Umbilical cord (tissue), 2 donors: Measurements from ENCODE around the gene TNFRSF8. TPM values are rescaled to one million over a fixed set of nuclear protein-coding genes. Genes with fewer than 3 reads are reported as not detected.

Source experiments
- DNase-seq: peaks from one replicate; pipeline ENCODE4 v3.0.0-alpha.2; 2015; ENCODE audit warnings: low spot score
- total RNA-seq: library from RNA; depleted of rRNA; stranded (reverse); fragments of >200 nt; gene quantifications from one replicate; pipeline ENCODE4 v1.2.3, GENCODE V29; 2014; ENCODE audit warnings: low replicate concordance; ENCODE audit not compliant: insufficient read depth

Gene TNFRSF8
- total RNA-seq, 1 donor from 2014 or later: 0.24 TPM

DNA sequence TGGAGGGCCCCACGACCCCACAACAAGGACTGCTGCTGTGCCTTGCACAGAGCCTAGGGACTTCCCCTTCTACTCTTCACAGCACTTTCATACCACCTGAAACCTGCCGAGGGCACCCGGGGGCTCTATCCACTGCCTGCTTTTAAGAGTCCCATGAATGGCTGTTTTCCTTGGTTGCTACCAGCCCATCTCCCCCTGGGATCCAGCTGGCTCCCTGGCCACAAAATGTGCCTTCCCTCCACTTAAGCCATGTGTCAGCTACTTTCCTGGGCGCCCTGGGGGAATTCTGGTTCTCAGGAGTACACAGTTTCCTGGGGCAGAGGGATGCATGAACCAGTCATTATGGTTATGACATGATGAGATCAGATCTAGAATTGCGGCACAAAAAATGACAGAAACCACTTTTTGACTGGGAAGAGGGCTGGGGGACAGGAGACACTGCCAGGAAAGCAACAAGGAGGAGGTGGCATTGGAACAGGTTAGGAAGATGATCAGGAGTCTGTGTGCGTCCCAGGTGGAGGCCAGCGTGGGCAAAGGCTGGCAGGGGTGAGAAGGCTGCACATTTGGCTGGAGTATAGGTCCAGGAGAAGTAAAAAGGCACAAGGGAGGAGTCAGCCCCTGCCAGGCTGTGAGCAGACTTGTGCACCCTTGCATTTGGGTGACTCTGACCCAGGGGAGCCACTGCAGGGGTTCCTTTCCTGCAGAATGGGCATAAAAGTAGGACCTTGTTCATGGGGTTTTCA, 3.2 kb upstream of the TNFRSF8 start:
- DNase-seq: no peak

GRCh38 chr1:12060500-12060899, 2.6 kb upstream of the TNFRSF8 start:
- no peak for DNase-seq

DNA sequence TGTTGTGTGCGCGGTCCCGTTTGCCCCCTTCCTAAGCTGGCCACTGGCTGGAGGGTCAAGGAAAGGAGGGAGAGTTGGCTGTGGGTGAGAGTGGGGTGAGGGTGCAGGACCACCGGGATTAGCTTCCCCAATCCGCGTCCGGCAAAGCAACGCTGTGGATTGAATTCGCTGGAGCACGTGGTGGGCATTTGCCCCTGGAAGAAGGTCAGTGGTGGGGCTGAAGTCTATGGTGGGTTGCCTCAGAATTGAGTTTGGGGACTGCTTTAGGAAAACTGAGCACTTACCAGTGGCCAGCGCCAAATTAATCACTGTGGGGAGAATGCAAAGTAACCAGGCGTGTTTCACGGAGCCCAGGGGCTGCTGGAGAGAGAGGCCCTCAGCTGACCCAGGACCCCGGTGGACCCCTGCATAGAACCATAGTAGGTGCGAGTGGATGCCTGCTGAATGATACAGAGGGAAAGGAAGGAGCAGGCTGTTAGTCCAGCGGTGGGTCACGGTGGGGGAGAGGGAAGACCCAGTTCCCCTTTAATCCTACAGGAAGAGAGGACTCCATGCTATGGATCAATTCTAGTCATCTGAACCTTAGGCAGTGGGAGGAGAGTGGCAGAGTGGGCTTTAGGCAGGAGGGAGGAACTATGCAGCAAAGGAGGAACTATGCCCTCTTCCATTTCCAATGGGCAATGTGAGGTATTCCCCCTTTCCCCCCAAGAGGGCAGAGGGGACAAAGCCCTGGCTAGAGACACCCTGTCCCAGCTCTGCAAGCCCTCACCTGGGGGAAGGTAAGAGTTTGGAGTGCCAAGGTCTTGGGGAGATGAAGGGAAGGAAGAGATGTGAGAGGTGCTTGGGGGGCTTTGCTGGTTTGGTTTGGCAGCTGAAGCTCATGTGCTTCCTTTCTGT, 1.2 kb downstream of the TNFRSF8 start:
- DNase-seq: no peak

DNA sequence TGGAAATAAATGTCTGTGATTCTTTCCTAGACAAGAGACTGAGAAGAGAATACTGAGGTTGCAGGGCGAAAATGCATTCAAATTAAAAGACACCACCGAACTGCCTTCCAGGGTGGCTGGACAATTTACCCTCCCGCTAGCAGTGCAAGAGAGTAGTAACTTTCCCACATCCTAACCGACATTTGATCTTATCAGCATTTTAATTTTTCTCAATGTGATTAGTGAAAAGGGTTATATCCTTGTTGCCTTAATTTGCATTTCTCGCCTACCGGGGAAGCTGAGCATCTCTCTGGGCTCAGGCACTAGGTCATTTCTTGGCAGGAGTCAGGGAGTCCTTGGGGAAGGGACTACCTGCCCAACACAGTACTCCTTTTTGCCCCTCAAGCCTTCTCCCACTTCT, 2.8 kb downstream of the TNFRSF8 start:
- DNase-seq: no peak

DNA sequence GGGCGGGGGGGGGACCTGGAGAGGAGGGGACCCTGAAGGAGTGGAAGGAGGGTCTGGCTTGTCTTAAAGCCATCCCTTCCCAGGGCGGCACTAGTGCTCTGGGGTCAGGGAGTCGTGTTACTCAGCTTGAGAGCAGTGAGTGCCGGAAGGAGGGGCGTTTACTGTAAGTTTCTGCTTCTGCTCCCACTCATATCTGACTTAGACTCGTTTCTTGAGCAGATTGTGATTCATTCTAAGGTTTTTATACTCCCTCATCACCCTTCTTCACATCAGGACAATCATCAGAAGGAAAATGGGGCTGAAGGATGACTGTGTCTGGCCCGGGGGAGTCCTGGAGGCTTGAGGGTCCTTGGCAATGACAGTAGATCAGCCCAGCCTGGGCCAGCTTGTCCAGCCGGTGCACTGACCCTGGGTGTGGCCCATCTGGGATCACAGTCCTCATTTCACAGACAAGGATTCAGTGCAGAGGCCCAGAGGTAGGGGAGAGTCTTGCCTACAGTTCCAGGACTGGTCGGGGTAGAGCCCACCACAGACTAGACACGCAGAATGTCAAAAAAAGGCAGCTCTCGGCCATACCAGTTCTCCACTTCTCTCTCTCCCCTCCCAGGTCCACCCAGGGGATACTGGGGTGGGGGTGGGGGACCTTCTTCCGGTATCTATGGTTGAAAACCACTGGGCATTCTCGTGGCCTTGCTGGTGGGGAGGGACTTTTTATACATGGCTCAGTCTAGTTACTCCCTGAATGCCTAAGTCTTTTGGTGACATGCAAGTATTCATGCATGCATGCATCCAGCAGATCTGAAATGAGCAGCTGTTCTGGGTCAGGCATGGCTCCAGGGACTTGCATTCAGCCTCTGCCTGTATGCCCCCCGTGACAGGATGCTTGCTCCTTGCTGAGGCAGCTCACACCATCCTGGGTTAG, 5.1 kb downstream of the TNFRSF8 start:
- DNase-seq: peak; percentile 95

- DNase-seq: peak; percentile 62
Observed at GRCh38 chr1:12069623-12070244, 6.6 kb downstream of the TNFRSF8 start.

DNA sequence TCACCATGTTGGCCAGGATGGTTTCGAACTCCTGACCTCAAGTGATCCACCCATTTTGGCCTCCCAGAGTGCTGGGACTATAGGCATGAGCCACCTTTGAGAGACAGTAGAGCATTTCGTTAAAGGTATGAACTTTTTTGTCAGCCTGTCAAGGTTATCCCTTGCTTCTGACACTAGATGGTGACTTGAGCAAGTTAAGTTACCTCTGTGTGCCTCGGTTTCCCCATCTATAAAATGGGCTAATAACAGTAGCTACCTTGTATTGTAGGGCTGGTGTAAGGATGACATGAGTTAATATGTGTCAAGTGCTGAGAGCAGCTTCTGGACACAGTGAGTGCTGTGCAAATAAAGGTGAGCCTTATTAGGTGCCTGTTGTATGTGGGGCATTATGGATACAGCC, 8.8 kb downstream of the TNFRSF8 start:
- DNase-seq: no peak

DNA sequence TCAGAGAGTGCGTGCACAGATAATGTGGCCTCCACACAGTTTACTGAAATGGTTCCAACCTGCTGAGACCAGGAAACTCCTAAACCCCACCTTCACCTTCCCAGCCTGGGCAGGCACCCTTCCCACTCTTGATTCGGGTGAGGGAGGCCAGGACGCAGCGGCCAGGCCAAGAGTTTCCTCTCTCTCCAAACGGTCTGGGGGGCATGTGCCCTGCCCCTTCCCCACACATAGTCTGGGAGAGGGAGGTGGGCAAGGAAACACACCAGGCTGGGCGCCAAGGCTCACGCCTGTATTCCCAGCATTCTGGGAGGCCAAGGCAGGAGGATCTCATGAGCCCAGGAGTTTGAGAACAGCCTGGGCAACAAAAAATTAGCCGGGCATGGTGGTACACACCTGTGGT, 9.6 kb downstream of the TNFRSF8 start:
- DNase-seq: no peak

GRCh38 chr1:12073796-12074195, 10.7 kb downstream of the TNFRSF8 start:
- DNase-seq: no peak

- peak; percentile 94 for DNase-seq
Observed at GRCh38 chr1:12075195-12076114, 12.4 kb downstream of the TNFRSF8 start.

DNA sequence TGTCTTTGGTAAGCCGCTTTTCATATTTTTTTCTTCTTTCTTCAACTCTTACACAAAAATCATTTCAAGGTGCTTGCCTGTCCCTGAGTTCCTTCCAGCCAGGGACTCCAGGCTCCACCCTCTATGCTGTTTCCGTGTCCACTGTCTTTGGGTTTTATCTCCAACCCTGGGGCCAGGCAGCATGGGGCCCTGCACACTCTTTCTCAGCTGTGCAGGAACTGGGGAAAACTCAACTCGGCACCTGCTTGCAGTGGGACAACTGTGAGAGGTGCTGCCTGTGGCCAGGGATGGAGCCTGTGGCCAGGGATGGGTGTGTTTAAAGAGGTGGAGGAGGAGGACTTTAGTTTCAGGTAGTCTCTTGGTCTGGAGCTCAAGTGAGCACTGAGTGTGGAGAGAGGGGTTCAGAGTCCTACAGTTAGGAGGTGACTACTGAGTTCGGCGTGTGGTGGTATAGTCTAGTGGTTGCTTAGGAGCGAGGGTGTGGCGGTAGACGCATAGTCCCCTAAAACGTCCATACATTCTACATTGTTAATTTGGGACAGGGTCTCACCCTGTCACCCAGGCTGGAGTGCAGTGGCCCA, 13.4 kb downstream of the TNFRSF8 start:
- DNase-seq: peak; percentile 33

GRCh38 chr1:12078575-12078937, 15.5 kb downstream of the TNFRSF8 start:
- DNase-seq: no peak

DNA sequence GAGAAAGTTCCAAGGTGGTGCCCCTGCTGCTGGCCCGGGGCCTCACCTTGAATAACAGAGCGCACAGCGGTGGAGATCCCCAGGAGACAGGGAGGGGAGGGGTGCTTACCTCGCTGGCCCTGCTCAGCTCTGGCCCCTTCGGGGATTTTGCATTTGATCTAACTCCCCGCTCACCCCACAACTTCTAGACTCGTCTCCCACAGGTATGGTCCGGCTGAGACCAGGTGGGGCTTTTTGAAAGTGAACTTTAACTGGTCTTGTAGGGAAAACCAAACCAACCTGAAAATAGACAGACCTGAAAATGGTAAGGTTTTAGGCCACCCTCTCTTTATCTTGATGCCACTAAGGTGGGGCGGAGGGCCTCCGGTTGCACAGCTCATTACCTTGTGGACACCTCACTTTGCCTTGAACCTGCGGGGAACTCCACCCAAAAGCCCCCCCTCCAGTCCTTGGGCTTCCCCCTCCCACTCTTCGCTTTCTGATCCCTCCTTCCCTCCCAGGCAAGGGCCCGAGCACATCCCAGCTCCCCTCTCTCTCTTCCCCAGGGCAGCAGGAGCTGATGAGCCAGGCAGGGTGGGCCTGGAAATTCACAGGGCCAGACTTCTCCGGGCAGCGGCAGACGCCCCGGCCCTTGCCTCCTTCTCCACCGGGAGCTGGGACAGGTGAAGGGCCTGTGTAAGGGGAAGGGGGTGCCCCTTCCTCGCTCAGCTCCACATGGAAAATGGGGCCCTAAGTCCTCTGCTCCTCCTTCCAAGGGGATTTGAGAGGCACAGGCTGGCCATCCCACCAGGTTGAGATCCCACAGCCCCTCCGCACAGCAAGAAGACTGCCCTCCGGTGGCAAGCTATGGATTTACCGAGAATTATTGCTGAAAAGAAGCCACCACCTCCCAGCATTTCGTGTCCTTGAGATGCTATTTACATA, 16.1 kb downstream of the TNFRSF8 start:
- peak; percentile 73 for DNase-seq

- no peak for DNase-seq
Observed at GRCh38 chr1:12080156-12080555, 17.1 kb downstream of the TNFRSF8 start.

GRCh38 chr1:12080773-12081556, 17.9 kb downstream of the TNFRSF8 start:
- no peak for DNase-seq

GRCh38 chr1:12081648-12082396, 18.7 kb downstream of the TNFRSF8 start:
- no peak for DNase-seq

- DNase-seq: no peak
Observed at GRCh38 chr1:12082988-12083387, 19.9 kb downstream of the TNFRSF8 start.
